Chondrocyte (in vitro differentiated cells): ENCODE results near the gene IL17C. TPM values are rescaled to one million over a fixed set of nuclear protein-coding genes. Genes with fewer than 3 reads are reported as not detected.
"Not testable (repeated sequence)": the region's sequence is repeated elsewhere in the genome, so short reads cannot be mapped to it uniquely, and the experiment has no call there.

Experiments
- DNase-seq: peaks from one replicate; pipeline ENCODE4 v3.0.0; 2021; ENCODE audit warnings: mixed read lengths, low spot score
- H3K27ac Mint-ChIP-seq: one replicate; pipeline ENCODE4 v1.8.0; 2021; ENCODE audit warnings: mild to moderate bottlenecking, moderate library complexity, mixed read lengths; ENCODE audit not compliant: unreplicated experiment
- H3K27me3 Mint-ChIP-seq: 2 replicates; pipeline ENCODE4 v1.8.0; 2021; ENCODE audit warnings: low read depth, mixed read lengths
- H3K36me3 Mint-ChIP-seq: 2 replicates; pipeline ENCODE4 v1.8.0; 2021; ENCODE audit warnings: low read depth, mixed read lengths
- H3K4me1 Mint-ChIP-seq: 2 replicates; pipeline ENCODE4 v1.8.0; 2021; ENCODE audit warnings: low read depth, mild to moderate bottlenecking, mixed read lengths
- H3K4me3 Mint-ChIP-seq: one replicate; pipeline ENCODE4 v1.8.0; 2021; ENCODE audit warnings: mild to moderate bottlenecking, moderate library complexity, mixed read lengths; ENCODE audit not compliant: unreplicated experiment
- H3K9me3 Mint-ChIP-seq: 2 replicates; pipeline ENCODE4 v1.8.0; 2021; ENCODE audit warnings: low read depth, mixed read lengths
- CTCF ChIP-seq: fragments of 200-600 bp; sonication (generic); IDR thresholded peaks from 2 replicates; pipeline ENCODE4 v1.5.0; 2021; ENCODE audit warnings: antibody characterized with exemption, mild to moderate bottlenecking, moderate library complexity
- total RNA-seq: library from RNA; stranded (reverse); gene quantifications from 3 replicates; pipeline ENCODE4 v1.2.1, GENCODE V29; 2021

The IL17C gene
- total RNA-seq, 1 donor from 2014 or later = not detected

DNA sequence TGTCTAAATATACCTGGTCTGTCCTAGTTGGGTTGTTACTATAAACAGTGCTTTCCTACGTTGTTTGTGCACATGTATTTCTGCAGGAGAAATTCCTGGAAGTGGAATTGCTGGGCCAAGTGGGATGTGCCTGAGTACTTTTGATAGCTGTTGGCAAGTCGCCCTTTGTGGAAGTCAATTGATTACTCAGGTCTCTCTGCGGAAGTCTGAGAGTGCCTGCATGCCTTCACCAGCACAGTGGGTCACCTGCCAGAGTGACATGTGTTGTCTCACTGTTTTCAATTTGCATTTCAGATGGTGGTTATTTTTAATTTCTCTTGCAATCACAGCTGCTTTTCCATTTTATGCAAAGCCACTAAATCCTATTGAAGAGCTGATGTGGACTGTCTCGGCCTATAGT is 26.8 kb downstream of the IL17C start:
- H3K27ac Mint-ChIP-seq = no peak overlapping the region
- H3K36me3 Mint-ChIP-seq = no peaks in the 10 kb centered on the region
- H3K9me3 Mint-ChIP-seq = no peaks in the 10 kb centered on the region
- no peaks in the 10 kb centered on the region for H3K27me3 Mint-ChIP-seq
- DNase-seq = no peak
- peaks cover 16% of the 10 kb centered on the region for H3K4me1 Mint-ChIP-seq
- TF ChIP-seq CTCF = no peak
- H3K4me3 Mint-ChIP-seq = no peak overlapping the region

DNA sequence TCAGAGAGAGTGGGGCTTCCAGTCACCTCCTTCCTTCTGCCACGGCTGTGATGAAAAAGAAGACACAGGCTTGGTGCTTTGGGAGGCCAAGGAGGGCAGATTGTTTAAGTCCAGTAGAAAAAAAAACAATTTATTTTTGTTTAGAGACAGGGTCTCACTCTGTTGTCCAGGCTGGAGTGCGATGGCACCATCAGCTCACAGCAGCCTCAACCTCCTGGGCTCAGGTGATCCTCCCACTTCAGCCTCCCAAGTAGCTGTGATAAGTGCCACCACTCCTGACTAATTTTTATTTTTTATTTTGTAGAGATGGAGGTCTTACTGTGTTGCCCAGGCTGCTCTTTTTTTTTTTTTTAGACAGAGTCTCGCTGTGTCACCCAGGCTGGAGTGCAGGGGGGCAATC is 27.2 kb downstream of the IL17C start:
- Mint-ChIP-seq H3K4me3 (no peak overlapping the region), H3K27me3 (no peaks in the 10 kb centered on the region), H3K27ac (no peak overlapping the region), H3K9me3 (no peaks in the 10 kb centered on the region), H3K36me3 (no peaks in the 10 kb centered on the region), H3K4me1 (peaks cover 16% of the 10 kb centered on the region)
- TF ChIP-seq CTCF = no peak
- no peak for DNase-seq

DNA sequence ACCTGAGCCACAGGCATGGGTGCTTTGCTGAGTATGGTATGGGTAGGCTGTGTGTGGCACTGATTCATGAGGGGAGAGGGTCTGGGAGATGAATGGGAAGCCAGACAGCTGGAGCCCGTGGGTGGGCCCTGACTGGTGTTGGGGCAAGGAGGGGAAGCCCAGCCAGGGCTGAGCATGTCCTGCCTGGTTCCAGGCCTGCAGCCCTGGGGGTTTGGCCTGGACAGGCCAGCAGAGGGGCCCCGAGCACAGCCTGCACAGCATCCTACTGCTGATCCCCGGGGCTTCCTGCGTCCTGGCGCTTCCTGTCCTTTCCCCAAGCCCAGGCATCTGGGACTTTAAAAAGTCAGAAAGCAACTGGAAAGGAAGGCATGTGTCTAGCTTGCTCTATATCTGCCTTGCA is 29.1 kb downstream of the IL17C start:
- Mint-ChIP-seq H3K36me3 (no peaks in the 10 kb centered on the region), H3K27ac (no peak overlapping the region), H3K9me3 (no peaks in the 10 kb centered on the region), H3K27me3 (no peaks in the 10 kb centered on the region), H3K4me3 (no peak overlapping the region), H3K4me1 (peaks cover 4% of the 10 kb centered on the region)
- TF ChIP-seq CTCF = no peak
- no peak for DNase-seq

DNA sequence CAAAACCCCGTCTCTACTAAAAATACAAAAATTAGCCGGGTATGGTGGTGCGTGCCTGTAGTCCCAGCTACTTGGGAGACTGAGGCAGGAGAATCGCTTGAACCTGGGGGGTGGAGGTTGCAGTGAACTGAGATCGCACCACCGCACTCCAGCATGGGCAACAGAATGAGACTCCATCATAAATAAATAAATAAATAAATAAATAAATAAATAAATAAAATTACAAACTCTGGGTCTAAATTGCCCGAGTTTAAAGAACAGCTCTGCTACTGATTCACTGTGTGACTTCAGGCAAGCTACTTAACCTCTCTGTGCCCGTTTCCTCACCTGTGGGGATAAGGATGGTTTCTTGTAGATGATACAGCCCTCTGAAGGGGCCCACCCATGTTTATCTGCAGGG is 31.1 kb downstream of the IL17C start:
- H3K27me3 Mint-ChIP-seq, H3K27ac Mint-ChIP-seq, H3K4me1 Mint-ChIP-seq, DNase-seq, H3K9me3 Mint-ChIP-seq, H3K36me3 Mint-ChIP-seq, H3K4me3 Mint-ChIP-seq: not testable (repeated sequence)

- no peak for TF ChIP-seq CTCF
- no peak for DNase-seq
- Mint-ChIP-seq H3K9me3 (no peaks in the 10 kb centered on the region), H3K27me3 (no peaks in the 10 kb centered on the region), H3K4me1 (no peaks in the 10 kb centered on the region), H3K27ac (no peak overlapping the region), H3K36me3 (no peaks in the 10 kb centered on the region), H3K4me3 (no peak overlapping the region)
These were observed 31.6 kb downstream of the IL17C start for GRCh38 chr16:88669980-88670379.

DNA sequence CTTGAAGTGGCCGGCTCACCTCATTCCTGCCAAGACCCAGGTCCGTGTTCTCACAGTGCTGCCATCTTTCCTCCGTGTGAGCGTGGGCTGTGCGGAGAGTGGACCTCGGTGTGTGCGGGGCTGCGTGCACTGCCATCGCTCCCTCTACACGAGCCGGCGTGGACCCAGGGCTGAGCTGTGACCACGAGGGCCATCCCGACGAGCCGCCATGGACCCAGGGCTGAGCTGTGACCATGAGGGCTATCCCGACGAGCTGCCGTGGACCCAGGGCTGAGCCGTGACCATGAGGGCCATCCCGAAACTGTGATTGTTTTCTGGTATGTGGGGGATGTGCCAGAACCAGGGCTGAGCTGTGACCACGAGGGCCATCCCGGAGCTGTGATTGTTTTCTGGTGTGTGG is 33.4 kb downstream of the IL17C start:
- Mint-ChIP-seq H3K4me1 (no peaks in the 10 kb centered on the region), H3K27ac (no peak overlapping the region), H3K36me3 (peaks cover 2% of the 10 kb centered on the region), H3K27me3 (no peaks in the 10 kb centered on the region), H3K4me3 (no peak overlapping the region), H3K9me3 (no peaks in the 10 kb centered on the region)
- no peak for DNase-seq
- TF ChIP-seq CTCF = no peak
